Spinal cord (tissue), 10 donors: ENCODE measurements around the gene DUSP6. TPM values are rescaled to one million over a fixed set of nuclear protein-coding genes. Genes with fewer than 3 reads are reported as not detected.

Experiments
- DNase-seq, 6 donors: peaks; one replicate each; pipeline versions ENCODE4 v3.0.0 to v3.0.0-alpha.2; 2013 to 2015; ENCODE audit warnings: low spot score in 6 of 6, low read depth in 4 of 6
- H3K27ac ChIP-seq: one replicate; pipeline ENCODE4 v1.5.1; 2013; ENCODE audit warnings: low read depth, low read length, control low read depth
- H3K27me3 ChIP-seq: one replicate; pipeline ENCODE4 v1.6.1; 2013; ENCODE audit warnings: low read length; ENCODE audit not compliant: control insufficient read depth, insufficient read depth
- H3K36me3 ChIP-seq: one replicate; pipeline ENCODE4 v1.6.1; 2013; ENCODE audit warnings: low read length; ENCODE audit not compliant: control insufficient read depth, insufficient read depth
- H3K4me1 ChIP-seq: one replicate; pipeline ENCODE4 v1.6.1; 2013; ENCODE audit warnings: low read length; ENCODE audit not compliant: control insufficient read depth, insufficient read depth
- H3K4me3 ChIP-seq: one replicate; pipeline ENCODE4 v1.5.1; 2013; ENCODE audit warnings: low read depth, low read length, control low read depth
- H3K9me3 ChIP-seq: one replicate; pipeline ENCODE4 v1.6.1; 2013; ENCODE audit warnings: low read length; ENCODE audit not compliant: control insufficient read depth, insufficient read depth
- WGBS: methylation state at CpG from one replicate; pipeline ENCODE4 v1.1.5; 2013; ENCODE audit warnings: missing lambda C conversion rate; ENCODE audit not compliant: insufficient coverage; 5-methylcytosine and 5-hydroxymethylcytosine counted together
- polyA plus RNA-seq, 2 donors: library from polyadenylated mRNA; unstranded; fragments of 120-200 nt; gene quantifications; one replicate each; pipeline ENCODE4 v1.2.1, GENCODE V29; 2013; ENCODE audit not compliant: insufficient read length in 2 of 2
- total RNA-seq, 2 donors: library from RNA; depleted of rRNA in 1 of 2; stranded (reverse); fragments of 120-200 nt in 1 of 2; fragments of >200 nt in 1 of 2; gene quantifications; one replicate each; pipeline versions ENCODE4 v1.2.3 to v1.2.4, GENCODE V29; 2013 to 2014
- donor health status: healthy.

DUSP6 gene
- total and polyA plus RNA-seq, 4 donors = 39.4 to 84.3 (median 50.2) TPM

DNA sequence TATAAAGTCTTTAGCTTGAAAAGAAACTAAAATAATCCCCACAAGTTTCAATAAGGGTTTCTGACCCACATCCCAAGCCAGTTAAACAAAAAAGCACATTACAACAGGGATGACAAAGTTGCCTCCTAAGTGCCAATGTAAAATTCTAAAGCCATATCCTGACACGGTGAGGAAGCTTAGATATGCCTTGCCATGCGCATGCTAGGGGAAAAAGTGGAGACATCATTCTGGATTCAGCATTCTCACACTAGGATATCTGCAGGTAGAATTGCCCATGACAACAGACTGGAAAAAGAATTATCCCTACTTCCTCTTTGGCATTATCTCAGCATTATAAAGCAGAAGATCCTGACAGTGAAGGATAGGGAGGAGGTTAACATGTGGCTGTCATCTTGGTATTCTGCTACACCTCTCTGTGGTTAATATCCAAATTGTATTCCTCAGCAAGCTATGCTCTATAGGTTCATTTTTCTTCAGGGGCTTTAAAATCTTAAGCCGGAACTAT is 4.9 kb downstream of the DUSP6 start:
- Histone ChIP-seq H3K9me3 (no peaks in the 10 kb centered on the region), H3K27me3 (peaks cover 3% of the 10 kb centered on the region), H3K36me3 (no peaks in the 10 kb centered on the region), H3K27ac (peak overlapping the region; percentile 78), H3K4me1 (peaks cover 31% of the 10 kb centered on the region), H3K4me3 (peak overlapping the region; percentile 13)
- WGBS = 74% methylated on average over 3 of the region's 3 CpGs
- no peak for DNase-seq

DNA sequence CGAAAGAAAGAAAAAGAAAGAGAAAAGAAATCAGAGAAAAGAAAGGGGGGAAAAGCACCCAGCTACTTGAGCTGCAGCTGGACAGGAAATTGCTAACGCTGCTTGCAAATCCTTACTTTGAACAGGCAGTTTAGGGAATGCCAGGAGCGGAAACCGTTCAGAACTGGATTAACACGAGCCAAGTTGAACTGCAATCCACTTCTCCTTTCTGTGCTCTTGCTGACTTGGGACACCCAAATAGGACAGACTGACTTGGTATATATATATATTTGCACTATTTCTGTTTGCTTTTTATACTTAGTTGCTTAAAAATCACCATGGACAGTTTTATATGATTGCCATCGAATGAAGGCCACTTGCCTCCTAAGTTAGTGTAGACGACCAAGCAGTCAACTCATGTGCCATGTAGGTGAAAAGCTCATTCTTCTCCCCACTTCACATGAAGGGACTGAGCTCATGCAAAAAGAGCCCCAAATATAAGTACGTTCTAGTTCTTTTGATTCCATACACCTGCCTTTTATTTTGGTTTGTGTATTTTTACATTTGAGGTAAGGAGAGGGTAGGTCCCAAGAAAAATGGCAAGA is 5.5 kb downstream of the DUSP6 start:
- H3K27me3 ChIP-seq = peaks cover 3% of the 10 kb centered on the region
- no peaks in the 10 kb centered on the region for H3K9me3 ChIP-seq
- H3K27ac ChIP-seq = peak overlapping the region; percentile 78
- H3K36me3 ChIP-seq = no peaks in the 10 kb centered on the region
- WGBS = 11% methylated on average over 1 of the region's 8 CpGs
- DNase-seq = peak in 2 of 6 donors; percentile 60 to 61
- peaks cover 29% of the 10 kb centered on the region for H3K4me1 ChIP-seq
- H3K4me3 ChIP-seq = peak overlapping the region; percentile 13

DNA sequence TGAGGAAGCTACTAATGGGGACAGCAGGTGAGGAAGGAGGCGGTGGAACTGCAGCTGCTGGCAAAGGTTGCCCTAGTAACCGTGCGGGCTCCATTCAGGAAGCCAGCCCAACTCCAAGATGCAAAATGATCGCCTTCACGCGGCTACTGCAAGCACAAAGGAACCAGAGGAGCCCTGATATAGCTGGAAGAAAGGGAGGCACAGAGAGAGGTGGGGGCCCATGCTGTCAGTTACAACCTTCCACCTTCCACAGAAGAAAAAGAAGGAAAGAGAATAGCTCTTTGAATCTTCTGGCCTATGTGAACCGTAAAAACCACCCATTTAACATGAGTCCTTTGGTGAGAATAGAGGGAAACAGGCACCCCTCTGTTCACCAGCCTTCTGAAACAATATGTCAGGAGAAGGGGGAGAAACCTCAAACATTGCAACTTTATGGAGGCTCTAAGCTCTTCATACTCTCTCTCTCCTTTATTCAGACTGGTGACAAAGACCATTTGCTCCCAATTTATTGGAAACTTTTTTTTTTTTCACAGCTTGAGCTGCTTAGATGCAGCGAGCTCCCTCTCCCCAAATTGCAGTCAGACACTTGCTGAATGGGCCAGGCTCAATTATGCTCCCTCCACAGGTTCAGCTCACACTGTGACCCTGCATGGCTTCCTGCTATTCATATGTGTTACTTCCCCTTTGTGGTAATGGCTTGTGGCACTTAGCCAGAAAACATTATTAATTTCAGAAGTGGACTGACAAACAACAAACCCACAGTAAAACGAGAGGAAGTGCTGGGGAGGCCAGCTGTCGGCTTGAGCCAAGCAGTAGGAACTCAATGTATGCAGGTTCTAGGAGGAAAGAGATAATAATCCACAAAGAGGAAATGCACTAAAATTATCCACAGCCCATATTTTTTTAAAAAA is 6.2 kb downstream of the DUSP6 start:
- H3K36me3 ChIP-seq = no peaks in the 10 kb centered on the region
- 6% methylated on average over 2 of the region's 10 CpGs for WGBS
- H3K9me3 ChIP-seq = no peaks in the 10 kb centered on the region
- H3K27ac ChIP-seq = peak overlapping the region; percentile 78
- H3K4me1 ChIP-seq = peaks cover 22% of the 10 kb centered on the region
- H3K4me3 ChIP-seq = peak overlapping the region; percentile 0
- H3K27me3 ChIP-seq = peaks cover 3% of the 10 kb centered on the region
- peak in 2 of 6 donors; percentile 77 to 93 for DNase-seq

DNA sequence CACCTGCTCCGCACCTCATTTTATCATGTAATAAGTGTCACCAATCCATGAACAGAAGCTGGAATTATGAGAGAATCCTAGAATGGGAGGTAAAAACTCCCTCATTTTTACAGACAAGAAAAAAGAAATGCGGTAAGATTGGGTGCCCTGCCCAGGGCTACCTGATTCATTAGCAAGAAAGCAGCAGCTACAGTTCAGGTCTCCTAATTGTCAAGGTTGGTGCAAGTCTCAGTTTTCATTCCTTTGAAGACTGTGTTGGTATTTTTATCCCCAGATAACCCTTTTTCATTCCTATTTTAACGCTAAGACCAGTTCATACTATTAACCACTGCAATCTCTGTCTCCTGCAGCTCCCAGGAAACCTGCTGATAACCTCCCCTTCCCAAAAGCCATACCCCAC is 6.9 kb downstream of the DUSP6 start:
- H3K4me1 ChIP-seq = peaks cover 16% of the 10 kb centered on the region

DNA sequence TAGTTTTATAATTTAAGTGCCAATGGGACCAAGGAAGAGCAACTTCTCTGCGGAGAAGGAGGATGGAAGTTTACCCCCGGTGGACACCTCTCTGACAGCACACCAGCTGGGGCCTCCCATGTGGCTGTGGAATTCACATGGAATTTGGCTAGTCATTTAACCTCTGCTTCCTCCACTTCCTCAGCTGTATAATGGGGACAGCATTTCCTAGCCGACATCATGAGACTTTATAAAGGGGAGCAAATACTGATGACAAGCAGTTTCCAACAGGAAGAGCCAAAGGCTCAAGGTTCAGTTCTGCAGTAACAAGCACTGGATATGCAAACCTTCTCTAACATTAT is 7.5 kb downstream of the DUSP6 start:
- Histone ChIP-seq H3K4me3 (no peak overlapping the region), H3K36me3 (no peaks in the 10 kb centered on the region), H3K27me3 (no peaks in the 10 kb centered on the region), H3K4me1 (peaks cover 16% of the 10 kb centered on the region), H3K9me3 (no peaks in the 10 kb centered on the region), H3K27ac (no peak overlapping the region)
- no peak for DNase-seq
- WGBS = no CpG with 5 or more reads among the region's 3 CpGs

More for the DNA sequence above, 6.9 kb downstream of the DUSP6 start:
- DNase-seq = no peak
- Histone ChIP-seq H3K27me3 (no peaks in the 10 kb centered on the region), H3K4me3 (no peak overlapping the region), H3K9me3 (no peaks in the 10 kb centered on the region), H3K27ac (peak overlapping the region; percentile 78), H3K36me3 (no peaks in the 10 kb centered on the region)
- WGBS = 10% methylated on average over 1 of the region's 3 CpGs

DNA sequence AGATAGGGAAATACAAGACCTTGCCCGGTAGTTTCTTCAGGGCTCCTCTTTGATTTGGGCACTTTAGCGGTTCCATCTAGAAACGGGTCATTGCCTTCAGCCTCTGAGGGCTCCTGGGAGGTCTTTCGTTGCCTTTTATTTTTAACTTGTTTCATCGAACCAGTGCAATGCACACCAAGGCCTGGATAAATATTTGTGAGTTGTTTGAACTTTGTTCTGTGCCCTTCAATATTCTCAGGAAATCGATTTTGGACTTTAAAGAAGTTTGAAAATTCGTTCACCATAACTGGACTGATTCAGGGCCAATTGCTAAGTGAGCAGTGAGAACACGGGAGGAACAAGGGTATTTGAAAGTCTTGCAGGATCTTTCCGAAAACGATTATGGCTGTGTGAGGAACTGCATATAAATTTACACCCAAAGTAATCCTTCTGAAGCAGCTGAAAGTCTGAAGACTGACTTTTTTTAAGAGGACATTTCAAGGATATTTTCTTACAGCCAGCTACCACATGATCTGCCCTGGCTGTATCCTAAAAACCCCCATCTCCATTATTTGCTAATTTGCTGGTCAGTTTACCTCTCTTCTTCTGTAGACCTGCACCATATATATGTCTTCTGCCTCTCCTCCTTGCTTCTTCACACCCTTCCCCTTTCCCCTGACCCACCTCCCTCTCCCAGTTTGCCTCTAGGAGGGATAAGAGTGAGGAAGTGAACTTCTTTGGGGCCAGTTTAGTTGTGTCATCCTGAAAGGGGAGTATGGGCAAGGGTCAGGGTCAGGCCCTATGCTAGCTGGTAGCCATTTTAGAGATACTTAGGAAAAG is 8.0 kb downstream of the DUSP6 start:
- DNase-seq = no peak
- Histone ChIP-seq H3K9me3 (no peaks in the 10 kb centered on the region), H3K27ac (no peak overlapping the region), H3K27me3 (no peaks in the 10 kb centered on the region), H3K4me3 (no peak overlapping the region), H3K36me3 (no peaks in the 10 kb centered on the region), H3K4me1 (peaks cover 16% of the 10 kb centered on the region)
- 79% methylated on average over 6 of the region's 10 CpGs for WGBS

DNA sequence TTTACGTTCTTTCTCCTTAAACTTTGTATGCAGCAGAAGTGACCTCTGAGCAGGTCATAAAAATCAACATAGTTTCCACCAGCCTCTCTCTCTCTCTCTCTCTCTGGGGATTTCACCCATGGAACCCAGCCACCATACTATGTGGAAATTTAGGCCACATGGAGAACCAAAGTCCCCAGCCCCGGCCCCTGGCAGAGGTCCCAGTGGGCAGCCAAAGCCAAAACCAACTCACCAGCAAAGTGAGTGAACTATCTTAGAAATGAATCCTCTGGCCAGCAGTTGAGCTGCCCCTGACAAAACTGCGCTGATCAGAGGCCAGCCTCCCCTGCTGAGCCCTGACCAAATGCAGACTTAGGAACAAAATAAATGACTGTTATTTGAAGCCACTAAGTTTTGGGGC is 9.2 kb downstream of the DUSP6 start:
- Histone ChIP-seq H3K36me3 (no peaks in the 10 kb centered on the region), H3K4me3 (no peak overlapping the region), H3K9me3 (no peaks in the 10 kb centered on the region), H3K27me3 (no peaks in the 10 kb centered on the region), H3K4me1 (peaks cover 16% of the 10 kb centered on the region), H3K27ac (no peak overlapping the region)
- peak in 1 of 6 donors; percentile 36 for DNase-seq
- WGBS = 67% methylated on average over 2 of the region's 3 CpGs

DNA sequence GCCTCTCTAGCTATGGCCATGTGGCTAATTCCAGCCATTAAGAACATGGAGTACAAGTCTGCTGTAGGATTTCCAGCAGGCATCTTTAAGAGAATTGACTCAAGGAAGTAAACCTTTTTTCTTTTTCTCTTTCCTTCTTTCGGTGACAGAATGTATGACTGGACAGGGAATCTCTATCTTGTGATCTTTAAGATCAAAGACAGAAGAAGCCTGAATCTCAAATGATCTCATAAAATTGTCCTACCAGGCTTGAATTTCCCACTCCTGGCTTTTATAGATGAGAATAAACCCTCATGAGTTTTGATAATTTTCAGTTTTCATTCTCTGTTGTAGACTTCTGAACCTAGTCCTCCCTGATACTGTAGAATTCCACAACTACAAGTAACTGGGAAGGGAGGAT is 11.4 kb downstream of the DUSP6 start:
- no peaks in the 10 kb centered on the region for H3K27me3 ChIP-seq
- H3K27ac ChIP-seq = no peak overlapping the region
- H3K36me3 ChIP-seq = no peaks in the 10 kb centered on the region
- no peaks in the 10 kb centered on the region for H3K9me3 ChIP-seq
- no CpG with 5 or more reads among the region's 1 CpG for WGBS
- H3K4me1 ChIP-seq = peaks cover 10% of the 10 kb centered on the region
- DNase-seq = no peak
- H3K4me3 ChIP-seq = no peak overlapping the region

DNA sequence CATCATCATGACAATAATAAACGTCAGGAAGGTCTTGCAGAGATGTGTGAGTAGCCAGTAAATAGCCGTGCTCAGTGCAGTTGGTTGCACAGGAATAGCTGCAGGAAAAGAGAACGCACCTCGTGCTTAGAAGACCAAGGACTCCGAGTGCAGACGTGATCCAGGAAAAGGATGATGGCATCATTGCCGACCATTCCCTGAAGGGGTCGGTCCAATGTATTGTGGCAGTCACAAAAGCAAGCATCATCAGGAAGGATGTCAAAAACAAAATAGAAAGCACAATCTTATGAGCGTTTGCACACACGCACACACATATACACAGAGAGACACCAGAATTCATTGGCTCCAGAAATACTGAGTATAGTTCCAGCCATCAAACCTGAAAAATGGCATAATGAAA is 12.8 kb downstream of the DUSP6 start:
- Histone ChIP-seq H3K27me3 (no peaks in the 10 kb centered on the region), H3K4me1 (peaks cover 4% of the 10 kb centered on the region), H3K9me3 (no peaks in the 10 kb centered on the region), H3K27ac (no peak overlapping the region), H3K36me3 (no peaks in the 10 kb centered on the region), H3K4me3 (no peak overlapping the region)
- DNase-seq = no peak
- 59% methylated on average over 8 of the region's 10 CpGs for whole genome bisulfite sequencing
